ENCODE data around the gene TPRX1. TPM values are rescaled to one million over a fixed set of nuclear protein-coding genes. Genes with fewer than 3 reads are reported as not detected.
"Not testable (repeated sequence)": the region's sequence is repeated elsewhere in the genome, so short reads cannot be mapped to it uniquely, and the experiment has no call there.

Gene TPRX1
- total RNA-seq, 1 donor from 2014 or later = not detected

- intact Hi-C loops (cut with micrococcal nuclease) = no loop called here
These were observed 35.7 kb downstream of the TPRX1 start for GRCh38 chr19:47768604-47769003.

GRCh38 chr19:47767349-47767748, 37.0 kb downstream of the TPRX1 start:
- intact Hi-C loops (cut with micrococcal nuclease) = no loop called here

GRCh38 chr19:47766670-47767069, 37.7 kb downstream of the TPRX1 start:
- intact Hi-C loops (cut with micrococcal nuclease) = loop anchor here (1.0 kb wide), 1 partner anchor 22 kb away; no protein-coding TSS in a partner anchor

DNA sequence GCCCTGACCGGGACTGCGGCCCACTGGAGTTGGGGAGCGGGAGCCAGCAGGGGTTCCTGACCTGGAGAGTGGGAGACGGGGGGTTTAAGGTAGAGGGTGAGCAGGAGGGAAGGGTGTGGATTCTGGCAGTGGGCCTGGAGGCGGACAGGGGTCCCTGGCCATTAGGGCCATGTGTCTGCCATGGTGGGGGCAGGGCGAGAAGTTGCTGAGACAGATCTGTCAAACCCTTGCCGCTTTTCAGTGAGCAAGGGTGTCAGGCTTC, 38.1 kb downstream of the TPRX1 start:
- intact Hi-C loops (cut with micrococcal nuclease) = loop anchor here (1.0 kb wide), 1 partner anchor 22 kb away; no protein-coding TSS in a partner anchor

DNA sequence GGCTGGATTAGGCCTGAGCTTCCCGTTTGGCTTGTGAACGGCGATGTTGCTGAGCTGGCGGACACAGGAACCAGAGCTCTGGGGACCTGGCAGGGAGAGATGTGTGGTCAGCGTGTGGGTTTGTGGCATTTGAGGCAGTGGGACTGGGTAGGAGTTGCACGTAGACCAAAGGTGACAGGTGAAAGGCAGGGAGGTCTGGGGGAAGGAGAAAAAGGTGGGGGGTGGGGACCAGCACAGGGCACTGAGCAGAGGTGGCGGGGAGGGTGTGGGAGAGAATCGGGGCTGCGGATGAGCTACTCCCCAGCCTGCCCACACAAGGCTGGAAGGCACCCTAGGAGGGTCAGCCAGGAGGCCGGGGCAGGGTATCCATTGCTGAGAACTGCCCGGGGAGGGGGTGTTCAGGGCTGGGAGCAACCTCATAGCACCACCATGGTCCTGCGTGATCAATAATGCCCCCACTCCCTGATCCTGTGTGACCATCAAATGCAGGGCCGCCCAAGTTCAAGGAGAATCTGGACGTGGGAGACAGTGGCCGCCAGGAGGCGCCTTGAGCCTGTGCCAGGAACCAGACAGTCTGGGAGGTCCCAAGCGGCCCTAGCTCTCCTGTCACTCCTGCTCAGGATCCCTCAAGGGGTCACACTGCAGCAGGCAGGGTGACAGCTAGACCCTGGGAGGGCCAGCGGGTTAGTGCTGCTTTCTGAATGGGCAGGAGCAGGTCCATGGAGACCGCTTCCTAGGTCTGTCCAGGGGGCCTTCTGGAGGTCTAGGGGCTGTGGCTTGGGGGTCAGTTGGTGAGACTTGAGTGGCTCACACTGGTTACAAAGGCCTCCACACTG, 38.6 kb downstream of the TPRX1 start:
- intact Hi-C loops (cut with micrococcal nuclease) = loop anchor here (1.0 kb wide), 1 partner anchor 23 kb away; no protein-coding TSS in a partner anchor

GRCh38 chr19:47764705-47765104, 39.6 kb downstream of the TPRX1 start:
- intact Hi-C loops (cut with micrococcal nuclease) = not testable (repeated sequence)

DNA sequence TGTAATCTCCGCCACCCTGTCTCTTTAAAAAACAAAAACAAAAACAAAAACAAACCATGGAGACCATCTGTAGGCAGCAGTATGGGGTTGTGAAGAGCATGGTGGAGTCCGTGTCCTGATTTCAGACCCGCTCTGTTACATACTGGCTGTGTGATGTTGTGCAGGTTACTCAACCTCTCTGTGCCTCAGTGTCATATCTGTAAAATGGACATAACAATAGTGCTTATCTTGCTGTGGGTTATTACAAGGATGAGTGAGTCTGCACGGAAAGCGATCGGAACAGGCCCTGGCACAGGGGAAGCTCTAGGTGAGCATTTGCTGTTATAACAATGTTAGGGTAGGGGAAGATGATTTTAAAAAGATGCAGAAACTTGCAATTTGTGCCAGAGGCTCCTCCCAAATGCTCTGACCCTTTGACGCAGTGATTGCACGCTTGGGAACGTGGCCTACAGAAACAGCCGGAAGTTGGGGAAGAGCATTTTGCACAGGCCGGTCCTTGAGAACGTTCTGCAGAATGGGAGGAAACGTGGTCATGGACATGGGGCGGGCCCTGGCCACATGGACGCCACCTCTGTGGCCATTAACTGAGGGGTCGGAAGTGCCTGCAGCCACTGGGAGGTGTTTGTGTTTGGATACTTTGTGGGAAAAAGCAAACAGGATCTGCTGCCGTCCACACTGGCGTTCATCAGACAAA, 41.6 kb downstream of the TPRX1 start:
- intact Hi-C loops (cut with micrococcal nuclease) = no loop called here

GRCh38 chr19:47762151-47762550, 42.2 kb downstream of the TPRX1 start:
- intact Hi-C loops (cut with micrococcal nuclease) = no loop called here

DNA sequence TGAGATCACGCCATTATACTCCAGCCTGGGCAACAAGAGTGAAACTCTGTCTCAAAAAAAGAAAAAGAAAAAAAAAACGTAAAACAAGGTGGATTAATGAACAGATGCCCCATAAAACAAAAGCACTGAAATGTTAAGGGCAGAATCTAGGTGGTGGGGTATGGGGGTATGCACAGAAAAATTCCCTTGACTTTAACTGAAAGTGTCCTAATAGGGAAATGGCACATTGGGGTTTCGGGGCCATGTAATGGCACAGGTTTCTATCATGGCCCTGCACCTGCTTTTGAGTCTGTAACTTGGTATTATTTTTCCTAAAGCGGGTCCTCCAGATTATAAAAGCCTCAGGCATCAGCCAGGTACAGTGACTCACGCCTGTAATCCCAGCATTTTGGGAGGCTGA, 42.8 kb downstream of the TPRX1 start:
- intact Hi-C loops (cut with micrococcal nuclease) = no loop called here

DNA sequence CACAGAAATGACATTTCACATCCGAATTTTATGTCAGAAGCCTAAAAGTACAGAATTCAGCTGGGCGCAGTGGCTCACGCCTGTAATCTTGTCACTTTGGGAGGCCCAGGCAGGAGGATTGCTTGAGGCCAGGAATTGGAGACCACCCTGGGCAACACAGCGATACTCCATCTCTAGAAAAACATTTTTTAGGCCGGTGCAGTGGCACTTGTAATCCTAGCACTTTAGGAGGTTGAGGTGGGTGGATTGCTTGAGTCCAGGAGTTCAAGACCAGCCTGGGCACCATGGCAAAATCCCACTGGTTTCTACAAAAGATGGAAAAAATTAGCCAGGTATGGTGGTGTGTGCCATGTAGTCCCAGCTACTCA, 43.7 kb downstream of the TPRX1 start:
- intact Hi-C loops (cut with micrococcal nuclease) = no loop called here

GRCh38 chr19:47758443-47758804, 45.9 kb downstream of the TPRX1 start:
- intact Hi-C loops (cut with micrococcal nuclease) = no loop called here

DNA sequence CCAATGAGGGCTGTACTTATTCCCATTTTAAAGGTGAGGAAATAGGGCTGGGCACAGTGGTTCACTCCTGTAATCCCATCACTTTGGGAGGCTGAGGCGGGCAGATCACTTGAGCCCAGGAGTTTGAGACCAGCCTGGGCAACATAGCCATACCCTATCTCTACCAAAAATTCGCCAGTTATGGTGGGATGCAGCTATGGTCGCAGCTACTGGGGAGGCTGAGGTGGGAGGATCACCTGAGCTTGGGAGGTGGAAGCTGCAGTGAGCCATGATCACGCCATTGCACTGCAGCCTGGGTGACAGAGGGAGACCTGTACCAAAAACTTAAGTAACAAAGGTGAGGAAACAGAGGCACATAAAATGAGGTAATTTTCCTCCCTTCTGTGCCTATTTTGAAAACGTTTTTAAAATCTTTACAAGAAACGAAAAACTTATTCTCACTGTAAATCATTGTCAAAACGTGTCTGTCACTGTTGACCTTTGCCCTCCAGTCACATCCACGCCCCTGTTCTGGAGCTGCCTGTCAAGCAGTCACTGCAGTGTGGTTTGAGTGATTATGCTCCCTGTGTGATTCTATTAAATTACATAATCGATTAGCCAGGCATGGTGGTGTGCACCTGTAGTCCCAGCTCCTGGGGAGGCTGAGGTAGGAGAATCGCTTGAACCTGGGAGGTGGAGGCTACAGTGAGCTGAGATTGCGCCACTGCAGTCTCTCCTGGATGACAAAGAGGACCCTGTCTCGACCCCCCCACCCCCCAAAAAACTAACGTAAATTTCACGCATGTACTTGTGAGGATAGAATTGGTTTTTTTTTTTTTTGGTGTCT, 46.5 kb downstream of the TPRX1 start:
- intact Hi-C loops (cut with micrococcal nuclease) = no loop called here

DNA sequence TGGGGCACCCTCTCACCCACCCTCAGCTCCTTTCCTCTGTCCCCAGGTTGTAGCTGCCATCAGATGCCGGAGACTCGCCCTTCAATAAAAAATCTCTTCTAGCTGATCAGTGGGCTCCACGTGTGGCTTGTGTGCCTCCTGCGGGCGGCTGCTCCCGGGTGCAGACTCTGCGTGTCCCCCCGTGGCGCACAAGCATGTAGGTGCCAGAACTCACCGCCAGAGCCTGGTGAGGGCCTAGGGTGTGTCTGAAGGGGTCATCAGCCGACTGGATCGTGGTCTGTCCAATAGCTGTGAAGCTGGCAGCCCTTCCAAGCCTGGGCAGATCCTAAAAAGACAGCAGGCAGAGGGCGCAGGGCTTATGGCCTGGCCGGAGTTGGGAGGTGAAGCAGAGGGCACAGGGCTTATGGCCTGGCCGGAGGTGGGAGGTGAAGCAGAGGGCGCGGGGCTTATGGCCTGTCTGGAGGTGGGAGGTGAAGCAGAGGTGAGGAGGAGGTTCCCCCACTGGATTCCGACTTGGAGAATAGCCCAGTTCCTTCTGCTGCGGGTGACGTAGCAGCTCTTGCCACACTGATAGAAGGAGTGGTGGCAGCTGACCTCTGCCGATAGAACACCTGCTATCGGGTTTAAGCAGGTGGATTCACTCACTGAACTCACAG, 47.3 kb downstream of the TPRX1 start:
- intact Hi-C loops (cut with micrococcal nuclease) = no loop called here

DNA sequence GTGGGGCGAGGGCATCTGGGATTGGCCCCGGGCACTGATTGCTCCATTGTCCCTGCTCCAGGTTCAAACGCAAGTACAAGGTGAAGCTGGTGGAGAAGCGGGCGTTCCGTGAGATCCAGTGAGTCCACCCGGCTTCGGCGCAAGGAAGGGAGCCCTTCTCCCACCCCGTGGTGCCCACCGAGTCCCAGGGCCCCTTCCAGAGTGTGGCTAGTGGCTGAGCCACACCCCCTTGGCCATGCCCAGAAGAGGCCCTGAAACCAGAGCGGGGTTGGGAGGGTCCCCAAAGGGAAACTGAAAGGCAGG, 47.8 kb downstream of the TPRX1 start:
- intact Hi-C loops (cut with micrococcal nuclease) = no loop called here

DNA sequence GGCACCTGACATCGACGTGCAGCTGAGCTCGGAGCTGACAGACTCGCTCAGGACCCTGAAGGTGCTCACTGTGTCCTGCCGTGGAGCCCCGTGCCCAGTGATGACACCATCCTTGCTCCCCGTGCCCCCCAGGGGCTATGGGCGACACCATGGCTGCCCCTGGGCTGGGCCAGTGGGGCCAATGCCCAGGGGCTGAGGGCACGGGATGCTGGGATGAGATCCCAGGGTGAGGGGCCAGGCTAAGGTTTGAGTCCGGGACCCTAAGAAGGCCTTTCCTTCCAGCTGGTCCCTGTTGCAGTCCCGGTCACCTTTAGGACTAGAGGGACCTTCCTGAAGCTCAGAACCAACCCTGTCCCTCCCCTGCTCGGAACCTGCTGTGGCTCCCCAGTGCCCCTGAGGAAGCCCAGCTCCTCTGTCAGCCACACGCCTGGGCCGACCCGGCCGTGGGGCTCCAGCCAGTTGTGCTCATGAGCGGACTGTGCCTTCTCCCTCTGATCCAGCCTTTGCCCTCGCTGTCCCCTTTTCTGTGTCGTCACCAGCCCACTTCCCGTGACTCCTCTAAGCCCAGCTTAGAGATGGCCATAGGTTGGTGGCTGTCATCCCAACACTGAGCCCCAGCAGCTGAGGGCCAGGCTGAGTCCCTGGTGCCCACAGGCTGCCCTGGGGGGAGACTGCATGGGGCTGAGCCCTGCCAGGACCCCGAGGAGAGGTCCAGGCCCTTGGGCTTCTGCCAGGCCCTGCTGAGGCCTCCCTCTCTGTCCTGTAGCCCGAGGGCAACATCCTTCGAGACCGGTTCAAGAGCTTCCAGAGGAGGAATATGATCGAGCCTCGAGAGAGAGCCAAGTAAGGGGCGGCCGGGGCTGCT, 48.4 kb downstream of the TPRX1 start:
- intact Hi-C loops (cut with micrococcal nuclease) = no loop called here

GRCh38 chr19:47755065-47755761, 49.1 kb downstream of the TPRX1 start:
- intact Hi-C loops (cut with micrococcal nuclease) = no loop called here

GRCh38 chr19:47754206-47755064, 49.9 kb downstream of the TPRX1 start:
- intact Hi-C loops (cut with micrococcal nuclease) = no loop called here

DNA sequence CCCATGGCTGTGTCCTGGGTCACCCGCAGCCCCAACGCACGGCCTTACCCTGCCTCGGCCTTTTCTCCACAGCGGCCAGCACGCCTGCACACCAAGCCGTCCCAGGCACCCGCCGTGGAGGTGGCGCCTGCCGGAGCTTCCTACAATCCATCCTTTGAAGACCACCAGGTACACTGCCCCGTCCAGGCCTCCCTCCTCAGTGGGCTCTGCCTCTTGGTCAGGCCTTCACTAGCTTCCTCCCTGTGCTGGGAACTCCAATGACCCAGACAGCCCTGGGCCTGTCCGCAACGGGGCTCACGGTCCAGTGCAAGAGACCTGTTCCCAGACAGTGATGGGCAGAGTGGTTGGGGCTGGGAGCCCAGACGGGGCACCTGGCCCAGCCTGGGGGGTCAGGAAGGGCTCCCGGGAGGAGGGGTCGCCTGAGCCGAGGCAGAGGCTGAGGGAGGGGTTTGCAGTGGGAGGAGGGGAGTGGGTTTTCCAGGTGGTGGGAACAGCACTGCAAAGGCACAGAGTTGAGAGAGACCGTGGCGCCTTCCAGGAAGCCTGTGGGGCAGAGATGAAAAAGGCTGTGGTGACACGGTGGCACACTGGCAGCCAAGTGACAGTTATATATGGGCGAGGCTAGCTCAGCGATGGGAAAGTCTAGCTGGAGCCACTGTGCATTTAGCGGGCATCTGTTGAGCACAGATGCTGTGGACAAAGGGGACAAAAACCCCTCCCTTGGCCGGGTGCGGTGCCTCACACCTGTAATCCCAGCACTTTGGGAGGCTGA, 51.7 kb downstream of the TPRX1 start:
- intact Hi-C loops (cut with micrococcal nuclease) = no loop called here

Data from T-helper 1 cell treated with Interleukin-12 subunit alpha and Interleukin-12 subunit beta and Interleukin-4 antibody, amounts not matched to agents 30 ng/mL and 1 ng/mL, for 36 hours (primary cell).